NCI-H524 treated with DMSO at 0.1 percent for 48 hours (cell line): ENCODE measurements around the gene BRD7.

Experiments used
- DNase-seq: peaks from one replicate; lab custom pipeline; 2025; lab: John Stamatoyannopoulos, UW

BRD7 gene

GRCh38 chr16:50288920-50289319, 79.9 kb downstream of the BRD7 start:
- DNase-seq = no peak

GRCh38 chr16:50288026-50288425, 80.8 kb downstream of the BRD7 start:
- DNase-seq = no peak

DNA sequence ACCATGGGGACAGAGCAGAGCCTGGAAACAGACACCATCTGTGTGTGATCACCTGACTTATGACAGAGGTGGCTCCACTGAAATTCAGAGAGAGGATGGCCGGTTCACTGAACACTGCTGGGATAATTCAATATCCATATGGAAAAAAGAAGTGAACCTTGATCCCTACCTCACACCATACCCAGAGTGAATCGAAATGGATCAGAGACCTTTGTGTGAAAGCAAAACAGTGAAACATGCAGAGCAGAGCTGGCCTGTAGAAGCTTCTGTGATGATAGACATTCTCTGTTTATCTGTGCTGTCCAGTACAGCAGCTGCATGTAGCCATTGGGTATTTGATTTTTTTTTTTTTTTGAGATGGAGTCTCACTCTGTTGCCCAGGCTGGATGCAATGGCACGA, 82.1 kb downstream of the BRD7 start:
- no peak for DNase-seq

GRCh38 chr16:50285406-50286003, 83.3 kb downstream of the BRD7 start:
- no peak for DNase-seq

- DNase-seq = no peak
These were observed 84.5 kb downstream of the BRD7 start for GRCh38 chr16:50284131-50284911.

DNA sequence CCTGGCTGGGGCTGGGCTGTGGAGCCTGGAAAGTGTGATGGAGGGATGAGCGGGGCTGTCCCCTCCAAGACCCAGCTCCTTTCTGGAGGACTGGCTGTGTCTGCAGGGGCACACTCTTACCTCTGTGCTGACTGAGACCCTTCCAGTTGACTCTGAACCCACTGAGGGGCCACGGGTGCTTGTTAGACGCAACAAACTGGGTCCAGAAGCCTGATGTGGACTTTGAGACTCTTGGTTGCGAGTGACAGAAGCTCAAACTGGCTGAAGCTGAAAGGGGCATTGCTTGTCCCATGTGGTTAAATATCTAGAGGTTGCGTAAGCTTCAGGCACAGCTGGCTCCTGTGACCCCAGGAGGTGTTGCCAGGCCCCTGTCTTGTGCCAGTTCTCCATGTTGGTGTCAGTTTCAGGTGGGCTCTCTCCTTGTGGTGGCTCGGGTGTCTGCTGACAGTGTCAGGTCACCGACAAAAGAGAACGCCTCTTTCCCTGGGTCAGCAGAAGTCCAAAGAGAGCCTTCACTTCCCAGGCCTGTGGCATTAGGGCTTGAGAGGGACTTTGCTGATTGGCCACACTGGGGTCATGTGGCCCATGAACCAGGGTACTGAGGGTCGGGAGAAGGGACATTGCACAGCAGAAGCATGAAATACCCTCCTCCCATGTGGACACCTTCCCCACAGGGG, 85.7 kb downstream of the BRD7 start:
- no peak for DNase-seq

DNA sequence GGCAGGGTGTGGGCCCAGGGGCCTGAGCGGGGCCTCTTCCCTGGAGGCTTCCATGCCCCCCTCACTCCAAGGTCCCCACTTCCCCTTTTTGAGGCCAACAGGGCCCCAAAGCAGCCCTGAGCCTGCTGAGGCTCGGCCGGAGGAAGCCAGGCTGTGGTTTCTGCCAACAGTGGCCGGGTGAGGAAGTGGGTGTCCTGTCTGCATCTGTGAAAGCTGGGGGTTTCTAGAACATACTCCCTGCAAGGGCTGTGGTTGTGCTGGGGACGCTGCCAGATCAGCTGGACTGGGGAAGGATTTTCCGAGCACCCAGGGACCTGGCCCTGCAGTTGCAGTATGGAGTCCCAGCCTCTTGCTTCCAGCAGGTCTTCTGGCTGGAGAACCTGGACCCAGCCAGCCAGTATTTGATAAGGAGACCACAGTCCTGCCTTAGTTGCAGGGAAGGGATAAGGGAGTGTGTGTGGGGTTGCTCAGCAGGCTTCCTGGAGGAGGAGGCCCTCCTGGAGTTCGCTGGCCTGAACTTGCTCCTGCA, 86.7 kb downstream of the BRD7 start:
- no peak for DNase-seq

- DNase-seq = no peak
These were observed 87.3 kb downstream of the BRD7 start for GRCh38 chr16:50281391-50282009.

- no peak for DNase-seq
These were observed 87.9 kb downstream of the BRD7 start for GRCh38 chr16:50280932-50281331.

DNA sequence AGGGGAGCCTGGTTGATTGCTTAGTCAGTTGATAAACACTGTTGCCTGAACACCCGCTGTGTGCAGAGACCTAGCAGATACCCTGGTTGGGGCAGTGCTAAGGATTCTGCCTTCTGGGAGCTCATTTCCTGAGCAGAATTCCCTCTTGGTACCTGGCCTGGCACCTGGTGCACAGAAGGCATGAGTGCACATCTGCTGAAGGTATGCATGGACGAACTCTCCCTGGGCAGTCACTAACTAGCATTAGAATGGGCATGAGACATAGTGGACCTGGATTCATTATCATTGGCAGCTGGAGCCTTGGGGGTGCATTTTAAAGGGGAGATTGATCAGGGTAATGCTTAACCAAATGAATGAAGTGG, 89.3 kb downstream of the BRD7 start:
- no peak for DNase-seq

GRCh38 chr16:50278251-50278650, 90.5 kb downstream of the BRD7 start:
- DNase-seq = no peak

DNA sequence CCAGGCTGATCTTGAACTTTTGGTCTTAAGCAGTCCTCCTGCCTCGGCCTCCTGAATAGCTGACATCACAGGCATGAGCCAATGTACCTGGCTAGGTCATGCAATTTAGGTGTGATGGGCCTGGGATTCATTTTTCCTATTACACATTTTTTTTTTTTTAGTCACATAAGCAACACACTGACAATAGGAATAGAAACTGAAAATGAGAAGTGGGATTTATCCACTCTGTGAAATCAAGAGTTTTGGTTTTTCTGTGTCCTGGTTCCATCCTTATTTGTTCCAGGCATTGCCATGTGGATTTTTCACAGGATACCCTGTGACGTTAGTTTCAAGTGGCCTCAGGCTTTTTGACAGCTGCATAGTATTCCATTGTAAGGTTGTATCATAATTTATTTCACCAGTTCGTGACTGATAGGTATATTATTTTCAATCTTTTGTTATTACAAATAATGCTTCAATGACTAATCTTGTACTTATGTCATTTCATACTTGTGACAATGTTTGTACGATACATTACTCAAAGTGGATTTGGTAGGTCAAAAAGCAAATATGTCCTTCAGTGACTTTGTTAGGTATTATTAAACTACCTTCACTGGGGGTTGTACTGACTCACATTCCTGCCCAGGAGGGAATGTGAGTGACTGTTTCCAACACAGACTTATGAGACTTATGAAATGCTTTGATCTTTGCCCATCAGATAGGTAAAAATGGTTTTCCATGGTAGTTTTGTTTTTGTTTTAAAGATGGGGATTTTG, 91.8 kb downstream of the BRD7 start:
- no peak for DNase-seq

DNA sequence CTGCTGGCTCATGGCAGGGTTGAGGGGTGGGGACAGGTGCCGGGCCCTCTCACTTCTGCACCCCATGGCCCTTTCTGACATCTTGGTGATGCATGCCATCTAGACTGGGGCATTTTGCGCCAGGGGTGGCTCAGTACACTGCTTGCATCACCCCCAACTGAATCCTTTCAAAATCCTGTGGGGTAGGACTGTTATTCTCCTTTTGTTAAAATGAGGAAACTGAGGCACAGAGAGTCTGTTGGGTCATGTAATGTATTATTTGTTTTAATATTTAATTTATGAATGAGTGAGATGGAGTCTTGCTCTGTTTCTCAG, 92.5 kb downstream of the BRD7 start:
- DNase-seq = no peak

DNA sequence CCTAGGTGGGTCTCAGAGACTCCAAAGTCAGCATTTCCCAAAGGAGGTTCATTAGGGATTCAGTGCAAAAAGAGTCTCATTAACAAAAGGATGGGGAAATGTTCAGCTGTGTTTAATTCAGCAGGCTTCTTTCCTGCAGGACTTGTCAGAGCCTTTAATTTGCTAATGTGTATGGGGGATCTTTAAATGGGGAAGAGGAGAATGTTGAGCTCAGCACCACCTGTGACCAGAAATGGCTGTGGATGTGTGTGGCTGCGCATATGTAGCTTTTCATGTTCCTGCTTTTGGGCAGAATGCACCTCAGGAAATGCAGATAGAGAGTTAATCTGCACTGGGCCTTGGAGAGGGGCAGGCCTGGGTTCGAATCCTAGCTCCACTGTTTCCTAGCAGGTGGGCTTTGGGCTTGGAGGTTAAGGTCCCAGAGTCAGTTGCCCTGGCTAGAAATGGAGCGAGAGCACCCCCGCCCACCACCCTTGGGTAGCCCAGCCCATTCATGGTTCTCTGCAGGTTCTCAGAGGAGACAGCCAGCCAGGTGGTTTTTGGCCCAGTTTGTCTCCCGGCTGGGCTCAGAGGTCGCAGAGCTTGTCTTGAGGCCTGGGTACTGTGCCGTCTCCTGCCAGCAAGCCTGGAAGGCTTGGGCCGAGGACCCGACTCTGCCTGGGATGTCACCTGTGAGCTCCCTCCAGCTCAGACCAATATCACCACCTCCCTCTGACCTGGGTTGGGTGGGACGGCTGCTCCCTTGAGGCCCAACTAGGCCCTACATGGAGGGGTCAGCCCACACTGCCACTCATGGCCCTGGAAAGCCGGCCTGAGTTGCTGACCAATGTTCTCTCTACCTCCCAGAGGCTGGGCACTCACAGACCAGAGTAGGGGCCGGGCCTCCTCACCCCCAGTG, 93.1 kb downstream of the BRD7 start:
- DNase-seq = no peak

GRCh38 chr16:50275098-50275415, 93.7 kb downstream of the BRD7 start:
- no peak for DNase-seq

- DNase-seq = no peak
These were observed 94.3 kb downstream of the BRD7 start for GRCh38 chr16:50274326-50275097.

DNA sequence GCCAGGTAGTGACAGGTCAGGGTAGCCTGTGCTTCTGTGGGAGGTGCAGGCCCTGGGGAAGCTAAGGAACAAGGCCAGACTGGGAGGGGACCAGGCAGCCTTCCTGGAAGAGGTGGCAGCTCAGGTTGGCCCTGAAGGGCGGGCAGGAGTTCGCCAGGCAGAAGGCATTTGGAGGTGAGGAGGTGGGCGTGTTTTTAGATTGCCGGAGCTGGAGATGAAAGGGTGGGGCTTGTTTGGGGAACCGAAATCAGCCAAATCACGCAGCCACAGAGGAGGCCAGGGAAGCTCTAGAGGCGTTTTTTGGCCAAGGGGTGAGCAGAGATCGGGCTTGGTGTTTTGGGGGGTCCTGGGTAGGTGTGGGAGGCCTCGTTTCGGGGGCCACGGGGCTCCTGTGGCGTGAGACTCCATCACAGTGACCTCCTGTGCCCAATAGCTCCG, 94.9 kb downstream of the BRD7 start:
- DNase-seq = no peak

- no peak for DNase-seq
These were observed 95.5 kb downstream of the BRD7 start for GRCh38 chr16:50273382-50273690.

GRCh38 chr16:50272687-50273381, 96.0 kb downstream of the BRD7 start:
- DNase-seq = no peak

GRCh38 chr16:50272111-50272571, 96.6 kb downstream of the BRD7 start:
- no peak for DNase-seq
